GM18508 (cell line): ENCODE results near the gene SRD5A3.

Experiments used
- ATAC-seq: cut with Tn5 transposase; IDR thresholded peaks from one replicate; pipeline ENCODE4 v1.9.1; 2021; ENCODE audit warnings: moderate number of reproducible peaks; ENCODE audit not compliant: insufficient read depth, unreplicated experiment

The SRD5A3 gene

DNA sequence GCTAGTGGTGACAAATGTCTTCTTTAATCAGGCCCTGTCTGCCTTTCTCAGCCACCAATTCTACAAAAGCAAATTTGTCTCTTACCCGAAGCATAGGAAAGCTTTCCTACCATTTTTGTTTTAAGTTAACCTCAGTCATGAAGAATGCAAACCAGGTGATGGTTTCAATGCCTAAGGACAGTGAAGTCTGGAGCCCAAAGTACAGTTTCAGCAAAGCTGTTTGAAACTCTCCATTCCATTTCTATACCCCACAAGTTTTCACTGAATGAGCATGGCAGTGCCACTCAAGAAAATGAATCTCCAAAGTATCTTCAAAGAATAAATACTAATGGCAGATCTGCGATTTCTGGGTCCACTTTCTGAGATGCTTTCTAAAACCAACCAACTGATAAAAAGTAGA lies 23.9 kb downstream of the SRD5A3 start:
- no peak for ATAC-seq

DNA sequence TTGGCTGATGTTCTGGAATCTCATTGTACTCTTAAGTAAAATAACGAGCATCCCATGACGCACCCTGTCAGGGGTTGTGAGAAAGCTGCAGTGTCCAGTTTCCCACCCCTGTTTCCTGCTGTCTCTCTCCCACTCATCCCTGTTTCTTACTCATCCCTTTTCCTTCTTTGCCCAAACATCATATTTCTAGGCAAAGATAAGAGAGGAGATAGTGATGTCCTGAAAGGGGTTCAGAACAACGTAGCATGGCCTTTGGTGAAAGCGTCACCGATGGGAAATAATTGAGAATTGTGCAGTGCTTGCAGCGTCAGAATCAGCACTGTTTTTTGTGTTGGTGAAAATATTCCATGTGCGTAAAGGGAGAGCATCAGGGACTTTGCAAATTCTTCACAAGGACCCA lies 26.2 kb downstream of the SRD5A3 start:
- ATAC-seq = no peak

DNA sequence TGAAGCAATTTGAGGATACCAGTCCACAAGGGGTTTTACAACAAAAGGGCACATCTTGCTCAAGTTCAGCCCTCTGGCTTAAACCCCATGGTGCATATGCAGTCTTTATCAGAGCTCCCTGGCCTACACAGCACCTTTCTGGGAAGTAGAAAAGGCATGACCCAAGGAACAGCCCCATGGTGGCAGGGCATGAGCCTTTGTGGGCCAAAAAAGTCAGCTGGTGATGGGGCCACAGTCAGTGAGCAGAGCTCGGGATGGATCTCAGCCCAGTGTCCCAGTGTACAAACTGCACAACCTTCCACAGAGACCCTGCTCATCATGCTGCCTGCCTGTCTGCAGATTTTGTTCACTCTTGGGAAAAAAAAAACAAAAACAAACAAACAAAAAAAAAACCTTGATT lies 27.4 kb downstream of the SRD5A3 start:
- ATAC-seq = no peak

DNA sequence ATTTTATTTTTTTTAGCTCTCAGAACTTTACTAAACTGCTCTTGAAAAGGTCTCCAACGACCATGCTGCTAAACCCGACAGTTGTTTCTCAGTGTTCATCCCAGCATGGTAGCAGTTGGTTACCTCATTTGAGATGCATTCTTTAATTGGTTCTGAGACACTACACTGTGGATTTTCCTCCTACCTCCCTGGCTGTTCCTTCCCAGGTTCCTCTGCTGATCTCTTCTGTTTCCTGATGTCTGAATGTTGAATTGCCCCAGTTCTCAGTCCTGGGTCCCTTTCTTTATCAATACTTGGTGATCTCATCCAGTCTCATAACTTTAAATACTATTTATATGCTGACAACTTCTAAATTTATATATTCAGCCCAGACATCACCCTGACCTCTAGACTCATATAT lies 30.7 kb downstream of the SRD5A3 start:
- no peak for ATAC-seq

DNA sequence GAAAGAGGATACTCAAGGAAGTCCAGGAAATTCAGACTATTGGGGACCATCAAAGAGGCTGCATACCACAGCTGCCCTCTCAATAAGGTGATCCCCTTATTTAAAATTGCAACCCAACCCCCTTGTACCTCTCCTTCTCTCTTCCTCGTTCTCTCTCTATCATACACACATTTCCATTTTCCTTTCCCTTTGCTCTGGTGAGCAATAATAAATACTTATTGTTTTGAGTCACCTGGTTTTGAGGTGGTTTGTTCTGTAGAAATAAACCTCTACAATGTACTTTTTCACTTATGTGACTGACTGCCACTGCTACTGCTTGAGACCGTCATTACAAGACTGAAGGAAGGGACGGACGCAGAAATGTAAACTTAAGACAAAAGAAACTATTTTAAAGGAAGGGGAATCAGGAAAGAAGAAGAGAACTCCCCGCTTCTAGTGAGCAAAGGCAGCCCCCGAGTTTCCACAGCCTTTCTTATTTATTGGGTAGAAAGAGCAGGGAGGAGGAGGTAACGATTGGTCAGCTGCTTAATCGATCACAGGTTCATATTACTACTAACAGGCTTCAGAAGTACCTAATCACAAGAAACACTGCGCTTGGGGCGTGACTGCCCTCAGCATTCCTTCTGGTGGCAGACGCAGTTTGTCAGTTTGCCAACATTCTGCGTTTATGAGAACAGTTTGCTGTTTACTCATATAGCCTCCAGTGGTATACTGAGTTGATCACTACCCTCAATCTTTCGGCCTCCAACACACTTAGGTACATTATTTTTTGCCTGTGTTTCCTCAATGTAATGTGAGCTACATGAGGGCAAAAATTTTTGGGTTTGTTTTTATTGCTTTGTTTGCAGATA lies 32.8 kb downstream of the SRD5A3 start:
- no peak for ATAC-seq

DNA sequence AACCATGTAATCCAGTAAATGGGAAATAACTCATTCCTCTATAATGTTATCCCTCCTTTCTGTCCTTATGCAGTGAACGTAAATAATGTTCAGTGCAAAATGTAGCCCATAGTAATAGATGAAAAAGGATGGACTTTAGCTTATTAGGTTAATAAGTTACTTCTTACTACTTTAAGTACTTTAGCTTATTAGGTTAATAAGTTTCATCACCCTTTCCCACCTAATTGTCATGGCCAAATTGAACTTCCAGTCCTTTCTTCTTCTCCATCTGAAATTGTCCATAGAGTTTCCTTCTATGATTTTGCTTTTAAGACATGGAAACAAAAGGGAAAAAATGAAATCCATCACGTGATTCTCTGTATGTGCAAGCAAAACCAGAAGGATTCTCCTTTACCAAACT lies 34.5 kb downstream of the SRD5A3 start:
- ATAC-seq = no peak

DNA sequence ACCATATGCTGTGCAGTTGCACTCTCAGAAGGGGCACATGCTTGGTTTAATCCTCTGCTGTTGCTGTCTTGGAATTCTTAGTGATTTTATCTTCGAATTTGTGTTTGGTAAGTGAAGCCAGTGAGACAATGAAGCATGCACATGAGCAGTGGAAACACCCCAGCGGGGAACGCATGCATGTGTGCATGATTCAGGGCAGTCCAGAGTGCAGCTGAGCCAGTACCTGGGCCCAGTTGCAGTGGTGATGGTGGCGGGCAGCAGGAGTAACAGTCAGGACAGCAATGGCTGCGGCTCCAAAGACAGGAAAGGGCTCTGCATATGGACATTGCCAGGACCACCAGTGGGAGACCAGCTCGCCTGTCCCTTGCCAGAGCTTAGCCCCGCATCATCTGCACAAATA lies 35.5 kb downstream of the SRD5A3 start:
- ATAC-seq = no peak

DNA sequence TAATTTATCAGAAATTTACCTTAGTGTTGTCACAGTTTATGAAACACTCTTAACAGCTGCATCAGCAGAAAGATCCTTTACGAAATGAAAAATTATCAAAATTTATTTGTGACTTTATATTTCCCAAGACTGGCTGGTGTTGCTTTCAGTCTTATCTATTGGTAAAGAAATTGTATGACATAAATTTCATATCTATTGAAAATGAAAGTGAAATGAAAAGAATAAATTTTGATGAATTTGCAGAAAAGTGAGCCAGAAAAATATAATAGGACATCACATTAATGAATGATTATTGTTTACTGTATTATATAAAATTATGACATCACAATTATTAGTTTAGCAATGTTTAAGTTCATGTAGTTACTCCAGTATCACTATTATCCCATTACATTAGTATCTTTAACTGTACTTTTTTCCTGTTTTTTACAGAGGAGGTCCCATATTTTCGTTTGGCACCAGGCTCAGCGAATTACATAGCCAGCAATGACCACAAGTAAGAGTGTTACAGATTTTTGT lies 36.5 kb downstream of the SRD5A3 start:
- ATAC-seq = no peak

DNA sequence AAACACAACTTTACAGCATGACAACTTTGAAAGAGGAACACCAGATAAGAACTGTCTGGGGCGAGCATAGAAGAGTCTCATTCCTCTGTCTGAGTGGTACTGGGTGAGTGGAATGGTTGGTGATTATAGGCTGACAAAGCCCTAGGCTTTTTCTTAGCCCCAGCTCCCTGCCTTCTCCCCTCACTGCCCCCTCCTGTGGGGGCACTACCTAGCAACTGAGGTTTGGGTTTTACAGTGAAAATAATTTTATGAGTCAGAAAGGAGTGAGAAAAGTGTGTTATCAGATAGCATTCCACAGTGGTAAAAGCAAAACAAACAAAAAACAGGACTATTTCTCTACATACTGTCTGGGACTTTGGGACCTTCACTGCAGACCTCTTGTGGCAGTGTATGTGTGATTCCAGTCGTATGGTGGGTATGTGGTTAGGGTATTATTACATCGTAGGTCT lies 39.2 kb downstream of the SRD5A3 start:
- ATAC-seq = no peak

DNA sequence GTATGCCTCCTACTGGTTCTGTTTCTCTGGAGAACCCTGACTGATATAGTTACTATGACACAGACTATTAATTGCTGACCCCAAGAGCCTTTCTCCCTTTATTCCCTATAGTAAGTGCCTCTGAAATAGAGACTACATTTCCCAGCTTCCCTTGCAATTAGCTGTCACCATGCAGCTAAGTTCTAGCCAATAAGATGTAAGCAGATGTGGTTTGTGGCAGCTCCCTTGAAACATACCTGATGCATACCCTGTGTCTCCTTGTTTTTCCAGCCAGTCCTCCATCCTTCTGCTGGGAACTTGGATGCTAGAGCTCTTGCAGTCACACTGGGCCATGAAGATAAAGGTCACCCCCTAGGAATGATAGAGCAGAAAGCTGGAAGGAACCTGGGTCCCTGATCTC lies 40.0 kb downstream of the SRD5A3 start:
- no peak for ATAC-seq

DNA sequence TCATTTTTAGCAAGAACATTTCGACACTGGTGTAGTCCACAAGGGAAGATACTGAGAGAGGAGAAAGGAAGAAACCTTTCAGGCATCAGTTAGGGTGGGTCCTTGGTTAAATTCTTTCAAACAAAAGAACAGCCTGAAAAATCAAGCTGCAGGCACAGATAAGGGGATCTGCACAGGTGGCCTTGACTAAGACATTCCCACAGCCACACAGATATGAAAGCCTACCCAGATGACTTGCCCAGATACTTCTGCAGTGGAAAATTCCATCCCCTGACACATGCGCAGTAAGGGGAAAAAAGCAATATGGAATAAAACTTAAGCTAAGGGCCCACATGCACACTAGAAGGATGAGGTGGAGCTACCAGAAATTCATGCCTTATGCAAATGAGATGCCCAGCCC lies 40.8 kb downstream of the SRD5A3 start:
- ATAC-seq = no peak

DNA sequence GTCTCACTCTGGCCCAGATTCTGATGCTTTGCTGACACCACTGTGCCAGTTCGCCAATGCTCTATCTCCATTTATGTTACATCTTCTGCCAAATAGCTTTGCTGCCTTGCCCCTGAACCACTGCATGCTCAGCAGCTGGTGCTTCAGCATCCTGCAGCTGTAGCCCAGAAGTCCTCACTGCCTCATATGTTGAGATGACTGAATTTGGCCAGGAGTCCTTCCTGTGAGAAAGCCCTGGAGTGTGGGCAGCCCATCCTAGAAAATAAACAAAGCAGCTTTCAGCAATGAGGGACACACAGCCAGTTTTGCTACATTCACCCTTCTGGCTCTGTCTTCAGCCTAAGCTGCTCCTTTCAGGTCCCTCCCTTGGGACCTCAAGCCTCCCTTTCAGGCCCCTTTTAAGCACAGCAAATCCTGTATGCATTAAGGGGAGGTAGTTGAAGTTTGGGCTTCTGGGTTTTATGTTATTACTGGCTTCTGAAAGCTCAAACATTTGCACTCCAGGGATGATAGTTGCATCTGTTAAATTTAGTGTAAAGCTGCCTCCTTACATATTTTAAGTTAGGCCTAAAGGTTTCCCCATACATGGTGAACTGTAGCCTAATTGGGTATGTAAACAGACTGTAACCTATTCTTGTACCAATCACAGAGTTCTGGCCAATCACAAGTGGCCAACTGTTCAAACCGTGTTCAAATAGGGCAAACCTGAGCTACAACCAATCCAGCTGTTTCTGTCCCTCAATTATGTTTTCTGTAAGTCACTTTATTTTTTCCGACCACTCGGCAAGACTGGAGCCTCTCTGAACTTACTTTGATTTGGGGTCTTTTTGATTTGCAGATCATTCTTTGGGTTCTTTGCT lies 47.6 kb downstream of the SRD5A3 start:
- ATAC-seq = no peak

DNA sequence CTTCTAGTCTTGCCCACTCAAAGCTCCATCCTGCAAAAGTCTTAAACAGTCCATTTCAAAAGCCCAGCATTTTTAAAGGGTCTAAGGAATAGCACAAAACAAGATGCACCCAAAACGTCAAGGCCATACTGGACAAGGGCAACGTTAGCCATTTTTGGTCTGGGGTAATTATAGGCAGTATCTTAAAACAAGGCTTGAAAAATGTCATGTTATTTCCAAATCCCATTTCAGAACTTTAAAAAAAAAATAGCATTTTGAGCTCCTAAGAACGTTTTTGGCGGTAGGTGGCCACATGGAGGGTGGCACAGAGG lies 49.1 kb downstream of the SRD5A3 start:
- ATAC-seq = no peak

DNA sequence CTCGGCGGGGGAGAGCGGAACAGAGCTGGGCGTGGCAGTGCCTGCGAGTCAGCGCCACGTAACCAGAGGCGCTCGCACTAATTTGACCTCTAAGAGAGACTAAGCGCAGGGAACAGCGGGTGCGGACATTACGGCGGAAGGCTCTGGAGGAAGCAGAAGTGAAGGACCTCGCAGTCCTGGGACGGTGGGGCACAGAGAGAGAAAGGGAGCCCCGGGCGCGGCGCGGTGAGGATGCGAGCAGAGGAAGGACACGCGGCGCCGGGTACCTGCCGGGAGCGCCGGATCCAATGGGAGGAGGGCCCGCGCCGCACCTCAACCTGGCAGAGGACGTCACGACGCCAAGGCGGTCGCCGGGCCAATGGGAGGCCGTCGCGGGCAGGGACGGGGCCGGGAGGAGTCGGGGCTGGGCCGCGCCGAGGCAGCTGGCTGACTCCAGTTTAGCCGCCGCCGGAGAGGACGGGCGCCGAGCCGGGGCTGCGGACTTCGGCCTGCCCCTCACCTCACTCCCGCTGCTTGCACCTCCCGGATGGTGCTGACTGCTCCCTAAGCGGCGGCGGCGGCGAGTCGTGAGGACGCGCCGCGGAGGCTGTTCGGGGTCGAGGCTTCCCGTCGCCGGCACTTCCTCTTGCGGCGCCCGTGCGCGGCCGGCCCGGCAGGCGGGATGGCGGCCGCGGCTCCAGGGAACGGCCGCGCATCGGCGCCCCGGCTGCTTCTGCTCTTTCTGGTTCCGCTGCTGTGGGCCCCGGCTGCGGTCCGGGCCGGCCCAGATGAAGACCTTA lies 49.7 kb downstream of the SRD5A3 start, which contains the start of gene TMEM165:
Gene TMEM165, plus strand, starts transcription at position 429 of the 779 bp plus-strand sequence. Its CDS starts 233 bp downstream, at position 662.
- peak; percentile 78 for ATAC-seq

DNA sequence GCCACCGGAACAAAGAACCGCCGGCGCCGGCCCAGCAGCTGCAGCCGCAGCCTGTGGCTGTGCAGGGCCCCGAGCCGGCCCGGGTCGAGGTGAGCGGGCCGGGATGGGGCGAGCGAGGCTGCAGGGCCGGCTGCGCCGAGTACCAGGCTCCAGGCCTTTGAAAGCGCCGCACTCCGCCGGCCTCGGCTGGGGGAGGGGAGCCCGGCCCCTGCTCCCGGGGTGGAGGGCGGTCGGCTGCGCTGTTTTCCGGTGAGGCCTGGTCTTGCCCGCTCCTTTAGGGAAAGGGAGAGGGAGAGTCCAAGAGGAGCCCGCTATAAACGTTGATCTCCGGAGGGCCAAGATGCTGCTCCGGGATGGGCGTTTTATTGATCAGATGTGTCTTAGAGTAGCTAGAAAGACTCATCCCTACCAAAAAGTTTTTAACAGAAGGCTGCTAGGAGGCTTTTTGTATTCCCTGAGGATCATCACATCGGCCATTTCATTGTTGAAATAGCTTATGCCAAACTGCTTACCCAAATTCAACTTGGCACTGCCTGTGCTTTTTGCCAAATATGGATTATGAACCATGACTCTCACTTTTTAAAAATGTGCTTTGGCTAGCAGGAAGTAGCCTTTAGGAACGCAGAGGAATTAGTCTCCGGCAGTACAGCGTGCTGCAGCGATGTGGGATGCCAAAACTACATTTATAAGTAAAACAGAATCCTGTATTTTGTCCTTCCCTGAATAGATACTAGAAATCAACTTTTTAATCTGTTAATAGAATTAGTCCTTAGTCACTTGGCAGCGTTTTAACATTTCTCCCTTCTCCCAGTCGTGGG lies 50.5 kb downstream of the SRD5A3 start:
- ATAC-seq = no peak

DNA sequence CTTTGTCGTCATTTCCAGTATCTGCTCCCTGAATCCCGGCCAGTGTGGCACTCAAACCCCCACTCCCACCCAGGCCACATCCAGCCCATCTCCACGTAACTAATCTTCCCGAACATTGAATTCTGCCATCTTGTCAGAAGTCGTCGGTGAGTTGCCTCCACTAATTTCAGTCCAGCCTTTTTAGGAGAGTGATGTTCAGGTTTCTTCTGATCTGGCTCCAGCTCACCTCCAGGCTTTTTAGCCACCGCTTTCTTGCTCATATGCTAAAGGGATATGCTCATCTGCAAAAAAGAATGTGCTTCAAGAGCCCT lies 51.0 kb downstream of the SRD5A3 start:
- no peak for ATAC-seq

DNA sequence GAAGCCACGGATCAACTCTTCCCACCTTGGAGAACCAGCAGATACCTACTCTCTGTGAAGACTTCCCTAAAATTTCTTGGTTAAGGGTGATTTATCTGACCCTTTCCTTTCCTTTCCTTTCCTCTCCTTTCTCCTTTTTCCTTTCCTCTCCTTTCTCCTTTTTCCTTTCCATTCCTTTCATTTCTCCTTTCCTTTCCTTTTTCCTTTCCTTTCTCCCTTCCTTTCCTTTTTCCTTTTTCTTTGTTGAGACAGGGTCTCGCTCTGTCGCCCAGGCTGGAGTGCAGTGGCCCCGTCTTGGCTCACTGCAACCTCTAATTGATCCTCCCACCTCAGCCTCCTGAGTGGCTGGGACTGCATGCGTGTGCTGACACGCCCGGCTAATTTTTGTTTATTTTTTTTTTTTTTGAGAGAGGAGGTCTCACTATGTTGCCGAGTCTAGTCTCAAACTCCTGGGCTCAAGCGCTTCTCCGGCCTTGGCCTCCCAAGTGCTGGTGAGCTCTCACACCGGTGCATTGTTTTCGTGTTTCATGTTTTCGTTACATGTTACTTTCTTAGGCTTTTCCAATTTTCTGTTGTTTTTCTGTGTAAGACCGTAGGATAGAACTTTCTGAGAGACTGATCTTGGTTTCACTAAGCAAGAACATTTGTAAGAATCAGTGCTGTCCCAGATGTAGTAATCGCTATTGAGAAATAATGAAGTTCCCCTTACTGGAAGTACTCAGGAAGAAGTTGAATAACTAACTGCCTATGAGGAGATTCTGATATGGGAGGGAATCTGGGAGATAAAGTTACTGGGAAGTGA lies 51.7 kb downstream of the SRD5A3 start:
- ATAC-seq = no peak

DNA sequence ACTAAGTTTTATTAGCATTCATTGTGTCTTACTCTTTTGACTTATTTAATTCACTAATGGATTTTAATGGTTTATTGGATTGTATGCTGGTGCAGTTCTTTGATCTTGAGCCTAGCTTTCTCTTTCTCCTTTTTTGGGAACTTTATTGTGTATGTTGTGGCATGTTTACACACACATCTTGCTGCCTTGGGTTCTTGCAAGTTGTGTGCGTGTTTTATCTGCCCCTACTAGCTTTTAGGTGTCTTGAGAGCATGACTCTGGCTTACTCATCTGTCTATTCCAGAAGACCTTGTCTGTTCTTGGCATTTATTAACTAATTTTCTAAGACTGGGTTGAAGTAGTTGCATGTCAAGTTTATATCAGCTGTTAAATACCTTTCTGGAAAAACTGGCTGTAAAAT lies 52.4 kb downstream of the SRD5A3 start:
- no peak for ATAC-seq

DNA sequence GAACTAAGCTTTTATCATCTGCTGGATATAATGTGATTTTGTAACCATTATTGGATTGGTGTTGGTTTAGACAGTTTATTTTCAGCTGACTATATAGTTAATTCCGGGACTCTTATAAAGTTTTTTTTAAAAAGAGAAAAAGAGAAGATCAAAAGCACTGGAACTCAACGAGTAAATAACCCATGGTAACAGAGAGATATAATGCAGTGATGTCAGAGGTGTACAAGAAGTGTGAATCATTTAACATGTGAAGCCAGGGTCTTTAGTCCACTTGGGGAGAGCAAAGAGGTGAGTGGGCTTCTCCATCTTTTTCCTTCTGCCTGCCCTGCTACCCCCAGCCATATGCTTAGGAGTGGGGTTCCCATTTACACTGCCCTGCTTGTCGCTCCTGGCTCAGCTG lies 52.9 kb downstream of the SRD5A3 start:
- no peak for ATAC-seq
